Skeletal muscle cell (primary cell): ENCODE measurements around the gene HSDL2.
"Not testable (repeated sequence)": the region's sequence is repeated elsewhere in the genome, so short reads cannot be mapped to it uniquely, and the experiment has no call there.

ENCODE experiments used
- DNase-seq: peaks from one replicate; pipeline ENCODE4 v3.0.0-alpha.2; 2010; ENCODE audit warnings: low read depth
- H3K4me3 ChIP-seq: 2 replicates; pipeline ENCODE4 v1.5.1; 2011; ENCODE audit warnings: low read depth, mild to moderate bottlenecking, control low read depth, low read length, moderate library complexity

The HSDL2 gene

GRCh38 chr9:112389897-112390296 is 10.0 kb downstream of the HSDL2 start:
- DNase-seq, H3K4me3 ChIP-seq: not testable (repeated sequence)

- H3K4me3 ChIP-seq, DNase-seq: not testable (repeated sequence)
Measured at GRCh38 chr9:112391936-112392560, 12.1 kb downstream of the HSDL2 start.

- DNase-seq, H3K4me3 ChIP-seq: not testable (repeated sequence)
Measured at GRCh38 chr9:112393146-112393545, 13.2 kb downstream of the HSDL2 start.

- H3K4me3 ChIP-seq, result no peak overlapping the region
- no peak for DNase-seq
Measured at GRCh38 chr9:112396416-112396815, 16.5 kb downstream of the HSDL2 start.

GRCh38 chr9:112396872-112397271 is 17.0 kb downstream of the HSDL2 start:
- no peak for DNase-seq
- no peak overlapping the region for H3K4me3 ChIP-seq

- H3K4me3 ChIP-seq, result no peak overlapping the region
- DNase-seq, result no peak
Measured at GRCh38 chr9:112401175-112401815, 21.4 kb downstream of the HSDL2 start.

- DNase-seq, result no peak
Measured at GRCh38 chr9:112403614-112404201, 23.8 kb downstream of the HSDL2 start.

GRCh38 chr9:112404508-112404932 is 24.6 kb downstream of the HSDL2 start:
- no peak overlapping the region for H3K4me3 ChIP-seq
- DNase-seq, result no peak

More at GRCh38 chr9:112403614-112404201, 23.8 kb downstream of the HSDL2 start:
- no peak overlapping the region for H3K4me3 ChIP-seq

GRCh38 chr9:112408275-112408674 is 28.4 kb downstream of the HSDL2 start:
- DNase-seq, result no peak
- H3K4me3 ChIP-seq, result no peak overlapping the region

- DNase-seq, result no peak
Measured at GRCh38 chr9:112408819-112409218, 28.9 kb downstream of the HSDL2 start.

GRCh38 chr9:112409758-112410157 is 29.9 kb downstream of the HSDL2 start:
- H3K4me3 ChIP-seq, result no peak overlapping the region

More at GRCh38 chr9:112408819-112409218, 28.9 kb downstream of the HSDL2 start:
- H3K4me3 ChIP-seq, result no peak overlapping the region

GRCh38 chr9:112411626-112412027 is 31.7 kb downstream of the HSDL2 start:
- no peak for DNase-seq
- H3K4me3 ChIP-seq, result no peak overlapping the region

More at GRCh38 chr9:112409758-112410157, 29.9 kb downstream of the HSDL2 start:
- DNase-seq, result no peak

- not testable (repeated sequence) for DNase-seq, H3K4me3 ChIP-seq
Measured at GRCh38 chr9:112413728-112414127, 33.8 kb downstream of the HSDL2 start.

- H3K4me3 ChIP-seq, result no peak overlapping the region
- no peak for DNase-seq
Measured at GRCh38 chr9:112420208-112420607, 40.3 kb downstream of the HSDL2 start.

- DNase-seq, result no peak
- no peak overlapping the region for H3K4me3 ChIP-seq
Measured at GRCh38 chr9:112421771-112422222, 41.9 kb downstream of the HSDL2 start.

GRCh38 chr9:112422417-112423148 is 42.7 kb downstream of the HSDL2 start:
- no peak for DNase-seq
- H3K4me3 ChIP-seq, result no peak overlapping the region

- DNase-seq, result no peak
- no peak overlapping the region for H3K4me3 ChIP-seq
Measured at GRCh38 chr9:112430006-112430522, 50.2 kb downstream of the HSDL2 start.

- no peak for DNase-seq
- no peak overlapping the region for H3K4me3 ChIP-seq
Measured at GRCh38 chr9:112433499-112434392, 53.8 kb downstream of the HSDL2 start.

GRCh38 chr9:112434487-112434886 is 54.6 kb downstream of the HSDL2 start:
- no peak overlapping the region for H3K4me3 ChIP-seq
- no peak for DNase-seq
